Measurements from ENCODE around the gene SP3. TPM values are rescaled to one million over a fixed set of nuclear protein-coding genes. Genes with fewer than 3 reads are reported as not detected.

Gene SP3
- polyA plus RNA-seq, 3 donors, result 44.8 to 66.2 (median 54.2) TPM

- 100% methylated on average over 2 of the region's 3 CpGs for WGBS (ENCODE audit: insufficient coverage)
- Mint-ChIP-seq H3K9me3 (no peaks in the 10 kb centered on the region), H3K27ac (peak overlapping the region in 1 of 7 donors; percentile 5), H3K4me1 (peaks cover 9% of the 10 kb centered on the region), H3K36me3 (peaks cover 0 to 3% of the 10 kb centered on the region in 2 donors), H3K4me3 (no peak overlapping the region), H3K27me3 (ENCODE audit: low read depth in 3 of 3) (peaks cover 0 to 10% (median 4%) of the 10 kb centered on the region in 3 donors)
- TF ChIP-seq CTCF (IDR thresholded peaks at IDR 0.05), result no peak
- H2AFZ ChIP-seq (ENCODE audit: insufficient read depth, low read depth, low read length, poor library complexity, severe bottlenecking), result no peak overlapping the region
- peaks cover 11 to 14% of the 10 kb centered on the region in 2 donors for H3K4me1 ChIP-seq (ENCODE audit: control insufficient read depth in 1 of 2, insufficient read depth in 2 of 2, low read length in 2 of 2)
- H3K4me3 ChIP-seq (replicated peaks in 1 of 3; ENCODE audit: low read depth in 2 of 3, low read length in 3 of 3), result no peak overlapping the region
- DNase-seq, result no peak
- no peaks in the 10 kb centered on the region for H3K9me3 ChIP-seq (replicated peaks in 1 of 2; ENCODE audit: control insufficient read depth in 1 of 2, insufficient read depth in 1 of 2, low read length in 2 of 2)
- no peaks in the 10 kb centered on the region for H3K79me2 ChIP-seq (ENCODE audit: insufficient read depth, low read length)
- no peaks in the 10 kb centered on the region for H3K27me3 ChIP-seq (ENCODE audit: control insufficient read depth in 2 of 2, insufficient read depth in 2 of 2, low read length in 2 of 2)
- no peak overlapping the region for H3K9ac ChIP-seq (ENCODE audit: insufficient read depth, low read length, poor library complexity, severe bottlenecking)
- intact Hi-C loops (cut with micrococcal nuclease), result no loop called here
- H4K20me1 ChIP-seq (ENCODE audit: insufficient read depth, low read length), result no peaks in the 10 kb centered on the region
- H3K4me2 ChIP-seq (replicated peaks; ENCODE audit: extremely low read depth, low read length, poor library complexity, severe bottlenecking), result no peak overlapping the region
- no peak overlapping the region for H3K27ac ChIP-seq (ENCODE audit: low read depth in 1 of 2, low read length in 2 of 2)
- no peaks in the 10 kb centered on the region for H3K36me3 ChIP-seq (replicated peaks in 1 of 2; ENCODE audit: control insufficient read depth in 1 of 2, insufficient read depth in 2 of 2, low read length in 2 of 2)
Measured at GRCh38 chr2:173972636-173973035, 7.5 kb upstream of the SP3 start.

- intact Hi-C loops (cut with micrococcal nuclease), result no loop called here
- no peak overlapping the region for H3K27ac ChIP-seq (ENCODE audit: low read depth in 1 of 2, low read length in 2 of 2)
- H3K27me3 ChIP-seq (ENCODE audit: control insufficient read depth in 2 of 2, insufficient read depth in 2 of 2, low read length in 2 of 2), result no peaks in the 10 kb centered on the region
- Mint-ChIP-seq H3K9me3 (no peaks in the 10 kb centered on the region), H3K36me3 (peaks cover 0 to 3% of the 10 kb centered on the region in 2 donors), H3K4me3 (no peak overlapping the region), H3K27ac (peak overlapping the region in 1 of 7 donors; percentile 24), H3K4me1 (peaks cover 10% of the 10 kb centered on the region), H3K27me3 (ENCODE audit: low read depth in 3 of 3) (peaks cover 0 to 10% (median 4%) of the 10 kb centered on the region in 3 donors)
- peaks cover 5% of the 10 kb centered on the region for H3K79me2 ChIP-seq (ENCODE audit: insufficient read depth, low read length)
- no peak for DNase-seq
- H3K4me1 ChIP-seq (ENCODE audit: control insufficient read depth in 1 of 2, insufficient read depth in 2 of 2, low read length in 2 of 2), result peaks cover 11 to 14% of the 10 kb centered on the region in 2 donors
- no peaks in the 10 kb centered on the region for H3K9me3 ChIP-seq (replicated peaks in 1 of 2; ENCODE audit: control insufficient read depth in 1 of 2, insufficient read depth in 1 of 2, low read length in 2 of 2)
- 88% methylated on average over 1 of the region's 2 CpGs for WGBS (ENCODE audit: insufficient coverage)
- H3K4me2 ChIP-seq (replicated peaks; ENCODE audit: extremely low read depth, low read length, poor library complexity, severe bottlenecking), result no peak overlapping the region
- H3K9ac ChIP-seq (ENCODE audit: insufficient read depth, low read length, poor library complexity, severe bottlenecking), result no peak overlapping the region
- TF ChIP-seq CTCF (IDR thresholded peaks at IDR 0.05), result no peak
- no peak overlapping the region for H2AFZ ChIP-seq (ENCODE audit: insufficient read depth, low read depth, low read length, poor library complexity, severe bottlenecking)
- no peaks in the 10 kb centered on the region for H4K20me1 ChIP-seq (ENCODE audit: insufficient read depth, low read length)
- no peak overlapping the region for H3K4me3 ChIP-seq (replicated peaks in 1 of 3; ENCODE audit: low read depth in 2 of 3, low read length in 3 of 3)
- H3K36me3 ChIP-seq (replicated peaks in 1 of 2; ENCODE audit: control insufficient read depth in 1 of 2, insufficient read depth in 2 of 2, low read length in 2 of 2), result no peaks in the 10 kb centered on the region
Measured at GRCh38 chr2:173972165-173972564, 7.0 kb upstream of the SP3 start.

Measured in CD14-positive monocyte (primary cell).